Purkinje cell (primary cell): ENCODE data around the gene EIF2B4. TPM values are rescaled to one million over a fixed set of nuclear protein-coding genes. Genes with fewer than 3 reads are reported as not detected.

Source experiments
- polyA plus RNA-seq: library from polyadenylated mRNA; unstranded; fragments of >200 nt; fragmentation: Nextera tagmentation; gene quantifications from 2 replicates; pipeline ENCODE4 v1.2.1, GENCODE V29; 2014

The EIF2B4 gene
- polyA plus RNA-seq: 18.7 and 31.8 TPM in 2 replicates

GRCh38 chr2:27370026-27370815, at the start of gene EIF2B4, which contains the start of gene SNX17:
TSS of gene EIF2B4 (minus strand) at chr2:27370338. CDS start at chr2:27370314, 24 bp downstream.
TSS of gene SNX17 (plus strand) at chr2:27370616. CDS start at chr2:27370744, 128 bp downstream.

GRCh38 chr2:27409321-27410073, 39.4 kb upstream of the EIF2B4 start, which contains the start of gene PPM1G:
TSS of gene PPM1G (minus strand) at chr2:27409591. CDS start at chr2:27409422, 169 bp downstream.

GRCh38 chr2:27380626-27381545, 10.7 kb upstream of the EIF2B4 start, which contains the start of gene ZNF513:
TSS of gene ZNF513 (minus strand) at chr2:27380734. CDS start at chr2:27380526, 208 bp downstream.

GRCh38 chr2:27356382-27357181, 13.6 kb downstream of the EIF2B4 start, which contains the start of gene GTF3C2:
TSS of gene GTF3C2 (minus strand) at chr2:27356764. CDS start at chr2:27343554, 13,210 bp downstream.

GRCh38 chr2:27322766-27323595, 47.2 kb downstream of the EIF2B4 start, which contains the start of gene MPV17:
TSS of gene MPV17 (minus strand) at chr2:27323097. CDS start at chr2:27322517, 580 bp downstream.

Other genes with a start within 250 kb of the EIF2B4 start
- not detected in 2 replicates for gene ABHD1, start 246.5 kb downstream of the EIF2B4 start, polyA plus RNA-seq
- 13.8 and 25.2 TPM in 2 replicates for gene PREB, start 235.7 kb downstream of the EIF2B4 start, polyA plus RNA-seq
- not detected in 2 replicates for gene PRR30, start 230.9 kb downstream of the EIF2B4 start, polyA plus RNA-seq
- not detected in 2 replicates for gene TCF23, start 221.3 kb downstream of the EIF2B4 start, polyA plus RNA-seq
- 123 and 146 TPM in 2 replicates for gene ATRAID, start 158.3 kb downstream of the EIF2B4 start, polyA plus RNA-seq
- gene SLC5A6, start 158.1 kb downstream of the EIF2B4 start, polyA plus RNA-seq: 7.2 and 9.7 TPM in 2 replicates
- gene CAD, start 153.0 kb downstream of the EIF2B4 start, polyA plus RNA-seq: 4.1 and 4.9 TPM in 2 replicates
- 6.0 TPM in 1 of 2 replicates, not detected in the other for gene SLC30A3, start 107.3 kb downstream of the EIF2B4 start, polyA plus RNA-seq
- not detected in 2 replicates for gene DNAJC5G, start 94.9 kb downstream of the EIF2B4 start, polyA plus RNA-seq
- not detected in 2 replicates for gene TRIM54, start 87.9 kb downstream of the EIF2B4 start, polyA plus RNA-seq
- 0.43 TPM in 1 of 2 replicates, not detected in the other for gene UCN, start 61.9 kb downstream of the EIF2B4 start, polyA plus RNA-seq
- 142 and 167 TPM in 2 replicates for gene MPV17, start 47.2 kb downstream of the EIF2B4 start, polyA plus RNA-seq
- gene GTF3C2, start 13.6 kb downstream of the EIF2B4 start, polyA plus RNA-seq: 20.5 and 37.4 TPM in 2 replicates
- gene SNX17, start 278 bp upstream of the EIF2B4 start, polyA plus RNA-seq: 31.2 and 34.0 TPM in 2 replicates
- gene ZNF513, start 10.4 kb upstream of the EIF2B4 start, polyA plus RNA-seq: 0.47 and 3.0 TPM in 2 replicates
- 16.7 and 18.0 TPM in 2 replicates for gene PPM1G, start 39.3 kb upstream of the EIF2B4 start, polyA plus RNA-seq
- gene NRBP1, start 58.3 kb upstream of the EIF2B4 start, polyA plus RNA-seq: 22.5 and 31.9 TPM in 2 replicates
- gene KRTCAP3, start 72.0 kb upstream of the EIF2B4 start, polyA plus RNA-seq: 2.8 and 12.7 TPM in 2 replicates
- gene IFT172, start 119.4 kb upstream of the EIF2B4 start, polyA plus RNA-seq: 22.7 and 29.2 TPM in 2 replicates
- gene FNDC4, start 124.9 kb upstream of the EIF2B4 start, polyA plus RNA-seq: 4.4 and 5.1 TPM in 2 replicates
- gene GCKR, start 126.5 kb upstream of the EIF2B4 start, polyA plus RNA-seq: not detected in 2 replicates
- 17.0 and 18.0 TPM in 2 replicates for gene ZNF512, start 212.7 kb upstream of the EIF2B4 start, polyA plus RNA-seq